HL-60/S4 treated with retinoic acid at 250 ng/mL for 4 days and 3 days (cell line): ENCODE results near the gene GALNT15.

ENCODE experiments used
- in situ Hi-C: fragments of 300-500 bp; cut with MboI; formaldehyde crosslinking; loops from 2 replicates; pipeline ENCODE4 v1.7.0; 2022; ENCODE audit warnings: low sequenced_read_pairs

The GALNT15 gene

GRCh38 chr3:16151109-16151508, 23.4 kb upstream of the GALNT15 start:
- in situ Hi-C loops = no loop called here

GRCh38 chr3:16168211-16168610, 6.3 kb upstream of the GALNT15 start:
- in situ Hi-C loops = no loop called here

DNA sequence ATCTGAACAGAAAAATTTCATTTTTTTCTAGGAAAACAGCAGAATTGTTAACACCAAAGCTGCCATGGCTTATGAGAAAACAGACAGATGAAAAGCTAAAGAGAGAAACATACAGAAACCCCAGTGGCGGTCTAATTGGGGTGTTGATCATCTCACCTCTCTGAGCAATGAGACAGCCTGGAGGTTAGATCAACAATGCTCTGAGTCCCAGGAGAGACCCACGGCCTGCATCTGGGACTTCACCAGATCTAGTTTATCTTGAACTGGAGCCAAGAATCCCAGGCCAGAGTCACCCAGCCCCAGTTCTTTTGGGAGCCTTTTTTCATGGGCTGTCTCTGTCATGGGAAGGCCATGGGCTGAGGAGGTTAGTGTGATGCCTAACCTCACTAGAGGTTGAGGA, 3.5 kb upstream of the GALNT15 start:
- in situ Hi-C loops = no loop called here

DNA sequence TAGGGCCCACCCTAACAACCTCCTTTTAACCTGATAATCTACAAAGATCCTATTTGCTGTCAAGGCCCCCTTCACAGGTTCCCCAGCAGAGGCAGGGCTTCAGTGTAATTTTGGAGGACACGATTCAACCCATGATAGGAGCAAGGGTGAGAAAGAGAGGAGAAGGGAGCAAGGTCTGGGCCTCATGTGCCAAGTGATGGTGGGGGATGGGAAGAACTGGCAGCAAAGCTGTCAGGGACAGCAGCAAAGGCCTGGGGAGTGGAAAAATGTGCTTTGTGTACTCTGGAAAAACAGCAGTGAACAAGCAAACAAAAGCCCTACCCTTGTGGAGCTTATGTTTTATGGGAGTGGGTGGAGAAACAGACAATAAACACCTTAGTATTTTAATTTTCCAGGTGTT, 2.7 kb upstream of the GALNT15 start:
- in situ Hi-C loops = no loop called here

GRCh38 chr3:16173283-16174025, 1.0 kb upstream of the GALNT15 start:
- in situ Hi-C loops = no loop called here

GRCh38 chr3:16174026-16174355, 489 bp upstream of the GALNT15 start:
- in situ Hi-C loops = no loop called here

GRCh38 chr3:16174976-16175901, 759 bp downstream of the GALNT15 start:
- in situ Hi-C loops = loop anchor here (25.0 kb wide), 1 partner anchor 538 kb away; no protein-coding TSS in a partner anchor

- in situ Hi-C loops = loop anchor here (25.0 kb wide), 1 partner anchor 539 kb away; no protein-coding TSS in a partner anchor
These were observed 2.0 kb downstream of the GALNT15 start for GRCh38 chr3:16176391-16177030.

GRCh38 chr3:16177382-16177781, 2.9 kb downstream of the GALNT15 start:
- in situ Hi-C loops = loop anchor here (25.0 kb wide), 1 partner anchor 540 kb away; no protein-coding TSS in a partner anchor

- in situ Hi-C loops = loop anchor here (25.0 kb wide), 1 partner anchor 541 kb away; no protein-coding TSS in a partner anchor
These were observed 3.6 kb downstream of the GALNT15 start for GRCh38 chr3:16177962-16178627.

- in situ Hi-C loops = loop anchor here (25.0 kb wide), 1 partner anchor 541 kb away; no protein-coding TSS in a partner anchor
These were observed 4.1 kb downstream of the GALNT15 start for GRCh38 chr3:16178628-16178988.

GRCh38 chr3:16179261-16179660, 4.8 kb downstream of the GALNT15 start:
- in situ Hi-C loops = loop anchor here (25.0 kb wide), 1 partner anchor 542 kb away; no protein-coding TSS in a partner anchor

GRCh38 chr3:16179771-16180736, 5.6 kb downstream of the GALNT15 start:
- in situ Hi-C loops = loop anchor here (25.0 kb wide), 1 partner anchor 543 kb away; no protein-coding TSS in a partner anchor

GRCh38 chr3:16180737-16181134, 6.3 kb downstream of the GALNT15 start:
- in situ Hi-C loops = loop anchor here (25.0 kb wide), 1 partner anchor 543 kb away; no protein-coding TSS in a partner anchor

GRCh38 chr3:16181361-16181760, 6.9 kb downstream of the GALNT15 start:
- in situ Hi-C loops = loop anchor here (25.0 kb wide), 1 partner anchor 544 kb away; no protein-coding TSS in a partner anchor

DNA sequence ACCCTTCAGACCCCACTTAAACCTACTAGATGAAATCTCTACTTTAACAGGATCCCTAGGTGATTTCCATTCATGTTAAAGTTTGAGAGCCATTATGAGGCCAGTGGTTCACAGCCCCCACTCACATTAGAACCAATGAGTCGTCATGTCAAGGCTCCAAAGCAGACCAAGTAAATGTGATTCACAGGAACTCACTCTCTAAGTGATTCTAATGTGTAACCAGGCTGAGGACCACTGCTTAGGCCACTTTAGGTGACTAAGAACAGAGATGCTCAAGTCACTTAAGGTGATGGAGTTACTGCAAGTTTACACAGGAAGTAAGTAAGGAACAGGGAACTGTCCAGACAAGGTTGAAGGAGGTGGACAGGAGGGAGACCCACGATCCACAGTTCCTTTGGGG, 7.7 kb downstream of the GALNT15 start:
- in situ Hi-C loops = loop anchor here (25.0 kb wide), 1 partner anchor 545 kb away; no protein-coding TSS in a partner anchor

DNA sequence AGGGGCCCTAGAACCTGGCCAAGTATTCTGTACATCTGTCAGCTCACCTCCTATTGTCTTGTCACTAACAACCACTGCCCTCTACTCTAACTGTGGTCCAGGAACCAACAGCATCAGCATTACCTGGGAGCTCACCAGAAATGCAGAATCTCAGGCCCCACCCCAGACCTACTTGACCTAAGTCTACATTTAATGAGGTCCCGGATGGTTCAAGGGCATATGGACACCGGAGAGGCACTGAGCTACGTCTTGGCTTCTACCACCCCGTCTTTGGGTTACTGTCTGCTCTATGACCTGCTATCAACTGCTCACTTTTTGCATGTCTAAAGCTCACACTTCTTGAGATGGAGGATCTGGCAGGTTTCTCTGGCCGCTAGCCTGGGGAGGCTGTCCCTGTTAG, 8.1 kb downstream of the GALNT15 start:
- in situ Hi-C loops = loop anchor here (25.0 kb wide), 1 partner anchor 545 kb away; no protein-coding TSS in a partner anchor

DNA sequence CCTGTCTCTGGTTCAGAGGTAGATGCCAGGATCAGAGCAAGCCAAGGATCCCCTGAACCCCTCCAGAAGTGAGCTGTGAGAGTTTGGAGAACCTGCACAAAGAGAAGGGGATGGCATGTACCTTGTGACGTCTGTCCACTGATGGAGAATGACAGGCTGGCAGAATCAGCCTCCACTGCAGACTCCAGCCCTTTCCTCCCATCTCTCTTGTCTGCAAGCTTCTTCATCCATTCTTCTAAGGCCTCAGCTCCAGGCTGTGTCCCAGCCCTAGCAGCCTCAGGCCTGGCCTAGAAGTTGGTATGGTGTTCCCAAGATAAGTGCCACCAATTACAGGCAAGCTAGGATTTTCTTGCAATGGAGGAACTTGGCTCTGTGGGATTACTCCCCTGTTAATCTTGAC, 8.6 kb downstream of the GALNT15 start:
- in situ Hi-C loops = loop anchor here (25.0 kb wide), 1 partner anchor 546 kb away; no protein-coding TSS in a partner anchor
